K562 (cell line): ENCODE measurements around the gene BCAS1. TPM values are rescaled to one million over a fixed set of nuclear protein-coding genes. Genes with fewer than 3 reads are reported as not detected.

Source experiments
- ATAC-seq: fragments of 200-7000 bp; cut with Tn5 transposase; 3 replicates; pipeline ENCODE4 v1.9.1; 2020; ENCODE audit warnings: moderate library complexity
- BruUV-seq: library from RNA; stranded (reverse); fragments of 400-500 nt; replicated peaks from 2 replicates; lab custom pipeline; 2021; lab: Mats Ljungman, UMichigan
- CTCF ChIA-PET: fragments of 300-600 bp; formaldehyde crosslinking; extraction: SDS; loops from one replicate; lab custom pipeline; 2021; ENCODE audit warnings: low intra/inter-chr PET ratio; lab: Yijun Ruan, JAX
- POLR2A ChIA-PET: fragments of 300-600, 350-650 bp; sonication (Branson Sonifier 250); formaldehyde crosslinking; extraction: SDS; loops from one replicate; lab custom pipeline; 2021; ENCODE audit warnings: antibody characterized with exemption, inconsistent platforms; lab: Yijun Ruan, JAX
- DNase-seq, 4 experiments: peaks; one replicate each; pipeline versions ENCODE4 v3.0.0 to v3.0.0-alpha.2; 2011 to 2018; ENCODE audit warnings: low spot score in 3 of 4, mixed read lengths in 3 of 4; ENCODE audit errors: extremely low read depth in 1 of 4
- FAIRE-seq: peaks from 2 replicates; lab custom pipeline; 2011; peaks lifted over from hg19 to GRCh38; lab: Jason Lieb, UNC
- H2AFZ ChIP-seq: 2 replicates; pipeline ENCODE4 v1.6.0; 2011; ENCODE audit warnings: low read depth, low read length, control low read depth, inconsistent platforms
- H3K27ac ChIP-seq: fragments of 200-600 bp; 3 replicates; pipeline ENCODE4 v1.8.0; 2011; ENCODE audit warnings: low read depth, mild to moderate bottlenecking, control low read depth, inconsistent platforms, low read length, moderate library complexity, mixed read lengths; ENCODE audit errors: extremely low read depth
- H3K27me3 ChIP-seq, 2 experiments: fragments of 300-600 bp in 1 of 2; 2 replicates in 1 of 2; 3 replicates in 1 of 2; pipeline versions ENCODE4 v1.6.0 to v1.8.0; 2011; ENCODE audit warnings: inconsistent platforms in 2 of 2, low read length in 2 of 2, mild to moderate bottlenecking in 1 of 2, mixed read lengths in 1 of 2, moderate library complexity in 1 of 2; ENCODE audit not compliant: control insufficient read depth in 2 of 2, insufficient read depth in 2 of 2
- H3K36me3 ChIP-seq: fragments of 300-600 bp; 3 replicates; pipeline ENCODE4 v1.8.0; 2011; ENCODE audit warnings: mild to moderate bottlenecking, low read length, inconsistent platforms; ENCODE audit not compliant: control insufficient read depth, insufficient read depth
- H3K4me1 ChIP-seq, 2 experiments: fragments of 200-600 bp in 1 of 2; replicated peaks in 1 of 2; 2 replicates in 1 of 2; 3 replicates in 1 of 2; pipeline versions ENCODE4 v1.5.1 to v1.8.0; 2011; ENCODE audit warnings: inconsistent platforms in 2 of 2, low read length in 2 of 2, mild to moderate bottlenecking in 1 of 2, mixed read lengths in 1 of 2, moderate library complexity in 1 of 2; ENCODE audit not compliant: control insufficient read depth in 2 of 2, insufficient read depth in 2 of 2
- H3K4me2 ChIP-seq: 2 replicates; pipeline ENCODE4 v1.6.1; 2011; ENCODE audit warnings: low read length, control low read depth, inconsistent platforms, mixed read lengths; ENCODE audit not compliant: insufficient read depth
- H3K4me3 ChIP-seq: fragments of 200-600 bp; sonication (generic), shearing (Covaris generic); 2 replicates; pipeline ENCODE4 v1.5.1; 2016; ENCODE audit warnings: control low read depth, inconsistent platforms
- H3K79me2 ChIP-seq: fragments of 200-600 bp; 3 replicates; pipeline ENCODE4 v1.8.0; 2011; ENCODE audit warnings: low read length, inconsistent platforms; ENCODE audit not compliant: control insufficient read depth, insufficient read depth
- H3K9ac ChIP-seq, 2 experiments: 2 replicates each; pipeline versions ENCODE4 v1.6.0 to v1.6.1; 2011; ENCODE audit warnings: low read depth in 2 of 2, low read length in 2 of 2, control low read depth in 1 of 2, inconsistent platforms in 1 of 2, mild to moderate bottlenecking in 1 of 2, mixed read lengths in 1 of 2; ENCODE audit not compliant: insufficient read depth in 1 of 2
- H3K9me1 ChIP-seq: one replicate; pipeline ENCODE4 v1.6.0; 2011; ENCODE audit warnings: inconsistent platforms, mild to moderate bottlenecking, low read length, moderate library complexity; ENCODE audit not compliant: control insufficient read depth, insufficient read depth
- H3K9me3 ChIP-seq: replicated peaks from 2 replicates; pipeline ENCODE4 v1.5.1; 2011; ENCODE audit warnings: low read depth, low read length, inconsistent platforms; ENCODE audit not compliant: control insufficient read depth, insufficient read depth
- H4K20me1 ChIP-seq: replicated peaks from 2 replicates; pipeline ENCODE4 v1.6.1; 2011; ENCODE audit warnings: low read length, inconsistent platforms, mixed read lengths; ENCODE audit not compliant: control insufficient read depth, insufficient read depth
- CREB1 ChIP-seq, 2 experiments: sonication (generic) in 1 of 2; formaldehyde crosslinking in 1 of 2; IDR thresholded peaks; 2 replicates each; pipeline versions ENCODE4 v1.6.1 to v1.8.0; 2012 to 2022; ENCODE audit warnings: inconsistent platforms in 1 of 2, mild to moderate bottlenecking in 1 of 2, missing genetic modification reagents in 1 of 2, moderate library complexity in 1 of 2
- DACH1 ChIP-seq: fragments of 450-650 bp; IDR thresholded peaks from 2 replicates; pipeline ENCODE4 v1.6.1; 2018; ENCODE audit not compliant: partially characterized antibody
- EWSR1 ChIP-seq: fragments of 450-650 bp; IDR thresholded peaks from 2 replicates; pipeline ENCODE4 v1.6.1; 2018; ENCODE audit warnings: borderline replicate concordance, mild to moderate bottlenecking, low read depth, moderate library complexity; ENCODE audit not compliant: partially characterized antibody
- HDAC6 ChIP-seq: IDR thresholded peaks from 2 replicates; pipeline ENCODE4 v1.6.1; 2012; ENCODE audit warnings: low read depth, mild to moderate bottlenecking, control low read depth, inconsistent platforms, low read length, moderate library complexity
- HMGN3 ChIP-seq: IDR thresholded peaks from 2 replicates; pipeline ENCODE4 v1.6.1; 2011; ENCODE audit warnings: borderline replicate concordance, low read depth, mild to moderate bottlenecking, mixed read lengths, low read length; ENCODE audit not compliant: insufficient read length; ENCODE audit errors: extremely low read depth
- NCOA1 ChIP-seq: fragments of 450-650 bp; IDR thresholded peaks from 2 replicates; pipeline ENCODE4 v1.6.1; 2016; ENCODE audit warnings: low read depth
- PCBP1 ChIP-seq: fragments of 200-400 bp; formaldehyde crosslinking; IDR thresholded peaks from 2 replicates; pipeline ENCODE4 v1.6.1; 2018; ENCODE audit warnings: mild to moderate bottlenecking, low read depth, low read length; ENCODE audit not compliant: poor library complexity, severe bottlenecking
- POLR2AphosphoS2 ChIP-seq: IDR thresholded peaks from 2 replicates; pipeline ENCODE4 v1.6.1; 2012; ENCODE audit warnings: low read length, improper control_type of control experiment
- POLR2H ChIP-seq: IDR thresholded peaks from 2 replicates; pipeline ENCODE4 v1.6.1; 2016; ENCODE audit warnings: missing genetic modification characterization, low read depth, mild to moderate bottlenecking, control low read depth, missing compliant biosample characterization, moderate library complexity
- PPARD ChIP-seq: fragments of 250-450 bp; sonication (Bioruptor Pico); IDR thresholded peaks from 2 replicates; pipeline ENCODE4 v1.8.0; 2022; ENCODE audit warnings: inconsistent platforms, mild to moderate bottlenecking, moderate library complexity
- SOX6 ChIP-seq: fragments of 450-650 bp; IDR thresholded peaks from 2 replicates; pipeline ENCODE4 v1.6.1; 2014; ENCODE audit warnings: mild to moderate bottlenecking
- SREBF1 ChIP-seq: fragments of 150-350 bp; IDR thresholded peaks from 2 replicates; pipeline ENCODE4 v1.6.1; 2014; ENCODE audit warnings: antibody characterized with exemption, low read depth, low read length, borderline replicate concordance
- ZBTB26 ChIP-seq: fragments of 450-650 bp; formaldehyde crosslinking; IDR thresholded peaks from 2 replicates; pipeline ENCODE4 v1.4.0; 2022; ENCODE audit warnings: missing genetic modification characterization
- WGBS: fragments of 100-300 bp; shearing (Covaris generic); methylation state at CpG from one replicate; pipeline ENCODE4 v1.1.6; 2016; ENCODE audit warnings: low coverage, mixed read lengths; ENCODE audit not compliant: insufficient coverage; ENCODE audit errors: missing lambda C conversion rate; 5-methylcytosine and 5-hydroxymethylcytosine counted together
- in situ Hi-C: fragments of 300-500 bp; cut with MboI; formaldehyde crosslinking; loops from 4 replicates; pipeline ENCODE4 v1.15.0; 2018; ENCODE audit warnings: inconsistent platforms, mixed read lengths
- intact Hi-C: fragments of 100-400 bp; cut with micrococcal nuclease; formaldehyde crosslinking; loops from 2 replicates; pipeline ENCODE4 v1.14.2; 2022
- polyA plus RNA-seq, 8 experiments: library from polyadenylated mRNA; depleted of rRNA in 4 of 8; stranded (reverse) in 5 of 8; unstranded in 3 of 8; fragments of >200 nt; fragmentation: Nextera tagmentation in 2 of 8; fragmentation: Illumina TruSeq in 1 of 8; extraction: Ambion mirVana in 2 of 8; extraction: Trizol in 1 of 8; gene quantifications; 2 replicates each; pipeline versions ENCODE4 v1.2.1 to v1.2.3, GENCODE V29; 2011 to 2014; ENCODE audit warnings: inconsistent platforms in 1 of 8, missing spikeins in 1 of 8
- total RNA-seq, 7 experiments: library from RNA; depleted of rRNA in 6 of 7; stranded (reverse); fragments of >200 nt in 6 of 7; fragmentation: Illumina TruSeq in 2 of 7; extraction: Trizol in 2 of 7; gene quantifications; 2 replicates each; pipeline versions ENCODE4 v1.2.1 to v1.2.3, GENCODE V29; 2011 to 2021; ENCODE audit warnings: low replicate concordance in 1 of 7
- TF ChIP-seq, protein P1 (sequence below): fragments of 450-650 bp; IDR thresholded peaks from 2 replicates; pipeline ENCODE4 v1.6.1; 2016; ENCODE audit warnings: low read depth

BCAS1 gene
- total and polyA plus RNA-seq, 9 of the 15 experiments (the other 6 are each of a cell fraction or from before 2014, with no cell fraction given) = 0.18 to 2.3 (median 0.93) TPM

- in situ Hi-C loops (no loop called here), intact Hi-C loops (loop anchor here (5.0 kb wide), 2 partner anchors 186 to 346 kb away; partner anchors contain the start of gene ZNF217)
- H3K4me1 ChIP-seq = peaks cover 0 to 63% of the 10 kb centered on the region in 2 experiments; a peak in 4 of 5 replicates
- no peak overlapping the region for H3K27ac ChIP-seq
- H3K9me1 ChIP-seq = no peaks in the 10 kb centered on the region
- ATAC-seq = no peak
- no peaks in the 10 kb centered on the region for H3K27me3 ChIP-seq
- no peaks in the 10 kb centered on the region; the same call in 2 of the 3 replicates for H3K36me3 ChIP-seq
- H3K79me2 ChIP-seq = no peaks in the 10 kb centered on the region
- no peak for DNase-seq
- BruUV-seq = no TSS peak
- ChIA-PET CTCF (interaction anchor here (3.7 kb wide), 1 partner anchor 359 kb away, joined by 32 read pairs; no protein-coding TSS in a partner anchor), POLR2A (interaction anchor here (0.6 to 1.3 kb wide), 5 partner anchors 21 to 359 kb away, joined by 3 to 5 read pairs (median 3); partner anchors contain the start of gene ZNF217)
- WGBS = 57% methylated on average over 1 of the region's 1 CpG
- no peaks in the 10 kb centered on the region for H3K9me3 ChIP-seq
- H3K4me2 ChIP-seq = no peak overlapping the region
- no peaks in the 10 kb centered on the region for H4K20me1 ChIP-seq
- H2AFZ ChIP-seq = no peak overlapping the region
- no peak overlapping the region for H3K9ac ChIP-seq
- no peak overlapping the region for H3K4me3 ChIP-seq
- FAIRE-seq = no peak
- no peak for TF ChIP-seq HMGN3
- TF ChIP-seq CREB1 (IDR thresholded peaks at IDR 0.05) = no peak
- no peak for TF ChIP-seq CREB1 (CRISPR knock-in tag; IDR thresholded peaks at IDR 0.05)
- no peak for TF ChIP-seq SREBF1
- TF ChIP-seq NCOA1 = no peak
- TF ChIP-seq PPARD = no peak
- peak; percentile 2 for TF ChIP-seq EWSR1
- TF ChIP-seq HDAC6 = no peak
- TF ChIP-seq POLR2AphosphoS2 = no peak
- no peak for TF ChIP-seq POLR2H (tag)
- peak; percentile 21; the same call in 1 of the 2 replicates for TF ChIP-seq SOX6
- TF ChIP-seq DACH1 = no peak
- TF ChIP-seq ZBTB26 (CRISPR knock-in tag) = no peak
- no peak for TF ChIP-seq PCBP1
- TF ChIP-seq, protein P1, sequence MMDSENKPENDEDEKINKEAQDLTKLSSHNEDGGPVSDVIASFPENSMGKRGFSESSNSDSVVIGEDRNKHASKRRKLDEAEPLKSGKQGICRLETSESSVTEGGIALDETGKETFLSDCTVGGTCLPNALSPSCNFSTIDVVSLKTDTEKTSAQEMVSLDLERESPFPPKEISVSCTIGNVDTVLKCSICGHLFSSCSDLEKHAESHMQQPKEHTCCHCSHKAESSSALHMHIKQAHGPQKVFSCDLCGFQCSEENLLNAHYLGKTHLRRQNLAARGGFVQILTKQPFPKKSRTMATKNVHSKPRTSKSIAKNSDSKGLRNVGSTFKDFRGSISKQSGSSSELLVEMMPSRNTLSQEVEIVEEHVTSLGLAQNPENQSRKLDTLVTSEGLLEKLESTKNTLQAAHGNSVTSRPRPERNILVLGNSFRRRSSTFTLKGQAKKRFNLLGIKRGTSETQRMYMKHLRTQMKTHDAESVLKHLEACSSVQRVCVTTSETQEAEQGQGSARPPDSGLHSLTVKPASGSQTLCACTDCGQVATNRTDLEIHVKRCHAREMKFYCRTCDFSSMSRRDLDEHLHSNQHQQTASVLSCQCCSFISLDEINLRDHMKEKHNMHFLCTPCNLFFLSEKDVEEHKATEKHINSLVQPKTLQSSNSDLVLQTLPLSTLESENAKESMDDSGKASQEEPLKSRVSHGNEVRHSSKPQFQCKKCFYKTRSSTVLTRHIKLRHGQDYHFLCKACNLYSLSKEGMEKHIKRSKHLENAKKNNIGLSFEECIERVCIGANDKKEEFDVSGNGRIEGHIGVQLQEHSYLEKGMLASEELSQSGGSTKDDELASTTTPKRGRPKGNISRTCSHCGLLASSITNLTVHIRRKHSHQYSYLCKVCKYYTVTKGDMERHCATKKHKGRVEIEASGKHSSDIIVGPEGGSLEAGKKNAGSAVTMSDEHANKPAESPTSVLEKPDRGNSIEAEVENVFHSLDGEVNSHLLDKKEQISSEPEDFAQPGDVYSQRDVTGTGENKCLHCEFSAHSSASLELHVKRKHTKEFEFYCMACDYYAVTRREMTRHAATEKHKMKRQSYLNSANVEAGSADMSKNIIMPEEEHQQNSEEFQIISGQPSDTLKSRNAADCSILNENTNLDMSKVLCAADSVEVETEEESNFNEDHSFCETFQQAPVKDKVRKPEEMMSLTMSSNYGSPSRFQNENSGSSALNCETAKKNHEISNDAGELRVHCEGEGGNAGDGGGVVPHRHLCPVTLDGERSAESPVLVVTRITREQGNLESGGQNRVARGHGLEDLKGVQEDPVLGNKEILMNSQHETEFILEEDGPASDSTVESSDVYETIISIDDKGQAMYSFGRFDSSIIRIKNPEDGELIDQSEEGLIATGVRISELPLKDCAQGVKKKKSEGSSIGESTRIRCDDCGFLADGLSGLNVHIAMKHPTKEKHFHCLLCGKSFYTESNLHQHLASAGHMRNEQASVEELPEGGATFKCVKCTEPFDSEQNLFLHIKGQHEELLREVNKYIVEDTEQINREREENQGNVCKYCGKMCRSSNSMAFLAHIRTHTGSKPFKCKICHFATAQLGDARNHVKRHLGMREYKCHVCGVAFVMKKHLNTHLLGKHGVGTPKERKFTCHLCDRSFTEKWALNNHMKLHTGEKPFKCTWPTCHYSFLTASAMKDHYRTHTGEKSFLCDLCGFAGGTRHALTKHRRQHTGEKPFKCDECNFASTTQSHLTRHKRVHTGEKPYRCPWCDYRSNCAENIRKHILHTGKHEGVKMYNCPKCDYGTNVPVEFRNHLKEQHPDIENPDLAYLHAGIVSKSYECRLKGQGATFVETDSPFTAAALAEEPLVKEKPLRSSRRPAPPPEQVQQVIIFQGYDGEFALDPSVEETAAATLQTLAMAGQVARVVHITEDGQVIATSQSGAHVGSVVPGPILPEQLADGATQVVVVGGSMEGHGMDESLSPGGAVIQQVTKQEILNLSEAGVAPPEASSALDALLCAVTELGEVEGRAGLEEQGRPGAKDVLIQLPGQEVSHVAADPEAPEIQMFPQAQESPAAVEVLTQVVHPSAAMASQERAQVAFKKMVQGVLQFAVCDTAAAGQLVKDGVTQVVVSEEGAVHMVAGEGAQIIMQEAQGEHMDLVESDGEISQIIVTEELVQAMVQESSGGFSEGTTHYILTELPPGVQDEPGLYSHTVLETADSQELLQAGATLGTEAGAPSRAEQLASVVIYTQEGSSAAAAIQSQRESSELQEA = no peak
Observed at GRCh38 chr20:53938739-53939138, 131.7 kb downstream of the BCAS1 start.
